ENCODE measurements around the gene GPX2. TPM values are rescaled to one million over a fixed set of nuclear protein-coding genes. Genes with fewer than 3 reads are reported as not detected.

Gene GPX2
- total RNA-seq, result not detected in 2 replicates

GRCh38 chr14:64942531-64943111, at the start of gene GPX2:
GPX2 (minus strand) TSS chr14:64942745; CDS start chr14:64942726, 19 bp downstream.
- DNase-seq (ENCODE audit: low read depth, low spot score), result no peak

- no peak for DNase-seq (ENCODE audit: low read depth, low spot score)
Observed at GRCh38 chr14:64990939-64991338, 48.4 kb upstream of the GPX2 start.

GRCh38 chr14:64990296-64990695, 47.8 kb upstream of the GPX2 start:
- DNase-seq (ENCODE audit: low read depth, low spot score), result no peak

GRCh38 chr14:64987438-64987767, 44.9 kb upstream of the GPX2 start:
- DNase-seq (ENCODE audit: low read depth, low spot score), result no peak

- peak; percentile 84 for DNase-seq (ENCODE audit: low read depth, low spot score)
Observed at GRCh38 chr14:64986648-64987437, 44.3 kb upstream of the GPX2 start, which contains the start of gene FNTB. FNTB (plus strand) TSS chr14:64986895; CDS start chr14:64986954, 59 bp downstream.

- no peak for DNase-seq (ENCODE audit: low read depth, low spot score)
Observed at GRCh38 chr14:64983439-64984310, 41.1 kb upstream of the GPX2 start.

- no peak for DNase-seq (ENCODE audit: low read depth, low spot score)
Observed at GRCh38 chr14:64979336-64980074, 37.0 kb upstream of the GPX2 start.

GRCh38 chr14:64974563-64974962, 32.0 kb upstream of the GPX2 start:
- no peak for DNase-seq (ENCODE audit: low read depth, low spot score)

GRCh38 chr14:64973826-64974225, 31.3 kb upstream of the GPX2 start:
- DNase-seq (ENCODE audit: low read depth, low spot score), result no peak

- DNase-seq (ENCODE audit: low read depth, low spot score), result no peak
Observed at GRCh38 chr14:64973026-64973442, 30.5 kb upstream of the GPX2 start.

- DNase-seq (ENCODE audit: low read depth, low spot score), result no peak
Observed at GRCh38 chr14:64971943-64972791, 29.6 kb upstream of the GPX2 start, which contains the start of gene RAB15. RAB15 (minus strand) TSS chr14:64972336; CDS start chr14:64972076, 260 bp downstream.

GRCh38 chr14:64971491-64971942, 29.0 kb upstream of the GPX2 start:
- no peak for DNase-seq (ENCODE audit: low read depth, low spot score)

- no peak for DNase-seq (ENCODE audit: low read depth, low spot score)
Observed at GRCh38 chr14:64970776-64971477, 28.4 kb upstream of the GPX2 start.

- no peak for DNase-seq (ENCODE audit: low read depth, low spot score)
Observed at GRCh38 chr14:64970041-64970440, 27.5 kb upstream of the GPX2 start.

- no peak for DNase-seq (ENCODE audit: low read depth, low spot score)
Observed at GRCh38 chr14:64968651-64969050, 26.1 kb upstream of the GPX2 start.

- DNase-seq (ENCODE audit: low read depth, low spot score), result no peak
Observed at GRCh38 chr14:64968167-64968566, 25.6 kb upstream of the GPX2 start.

GRCh38 chr14:64966976-64967375, 24.4 kb upstream of the GPX2 start:
- DNase-seq (ENCODE audit: low read depth, low spot score), result no peak

GRCh38 chr14:64965356-64966000, 22.9 kb upstream of the GPX2 start:
- no peak for DNase-seq (ENCODE audit: low read depth, low spot score)

GRCh38 chr14:64963611-64964010, 21.1 kb upstream of the GPX2 start:
- DNase-seq (ENCODE audit: low read depth, low spot score), result no peak

Measured in pulmonary artery endothelial cell (primary cell).